ENCODE measurements around the gene FBXW8.

- TF ChIP-seq CTCF (IDR thresholded peaks at IDR 0.05) (no peak), POLR2A (IDR thresholded peaks at IDR 0.05) (no peak), POLR2AphosphoS5 (IDR thresholded peaks at IDR 0.05; ENCODE audit: insufficient read depth in 1 of 2, low read depth in 1 of 2) (no peak)
These were observed 107.5 kb downstream of the FBXW8 start for GRCh38 chr12:117018276-117018675.

All from vagina (tissue), 2 donors.